GM18511 (cell line): ENCODE data around the gene SIRT5.

Source experiments
- ATAC-seq: cut with Tn5 transposase; IDR thresholded peaks from one replicate; pipeline ENCODE4 v1.9.1; 2021; ENCODE audit warnings: mild to moderate bottlenecking, moderate library complexity; ENCODE audit not compliant: unreplicated experiment

Gene SIRT5

GRCh38 chr6:13574571-13575376 is at the start of gene SIRT5:
SIRT5 (plus strand) TSS chr6:13574601; CDS start chr6:13584111, 9,510 bp downstream.
- ATAC-seq, result peak; percentile 84

DNA sequence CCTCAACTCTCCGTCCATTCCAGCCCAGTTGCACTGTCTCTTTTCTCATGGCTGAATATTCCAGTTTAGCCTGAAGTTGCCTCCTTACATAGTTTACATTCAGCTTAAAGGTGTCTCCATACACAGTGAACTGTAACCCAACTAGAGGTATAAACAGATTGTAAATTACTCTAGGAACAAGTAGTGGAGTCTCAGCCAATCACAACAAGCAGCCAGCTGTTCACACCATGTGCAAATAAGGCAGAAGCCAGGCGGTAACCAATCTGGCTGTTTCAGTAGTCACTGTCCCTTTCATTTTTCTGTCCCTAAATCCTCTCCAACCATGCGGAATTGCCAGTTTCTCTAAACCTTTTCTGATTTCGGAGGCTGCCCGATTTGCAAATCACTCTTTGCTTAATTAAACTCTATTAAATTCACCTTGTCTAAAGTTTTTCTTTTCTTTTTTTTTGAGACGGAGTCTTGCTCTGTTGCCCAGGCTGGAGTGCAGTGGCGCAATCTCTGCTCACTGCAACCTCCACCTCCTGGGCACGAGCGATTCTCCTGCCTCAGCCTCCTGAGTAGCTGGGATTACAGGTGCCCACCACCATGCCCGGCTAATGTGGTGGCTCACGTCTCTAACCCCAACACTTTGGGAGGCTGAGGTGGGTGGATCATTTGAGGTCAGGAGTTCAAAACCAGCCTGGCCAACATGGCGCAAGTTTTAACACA is 49.4 kb upstream of the SIRT5 start:
- no peak for ATAC-seq

- no peak for ATAC-seq
Observed at GRCh38 chr6:13526357-13526726, 48.1 kb upstream of the SIRT5 start.

DNA sequence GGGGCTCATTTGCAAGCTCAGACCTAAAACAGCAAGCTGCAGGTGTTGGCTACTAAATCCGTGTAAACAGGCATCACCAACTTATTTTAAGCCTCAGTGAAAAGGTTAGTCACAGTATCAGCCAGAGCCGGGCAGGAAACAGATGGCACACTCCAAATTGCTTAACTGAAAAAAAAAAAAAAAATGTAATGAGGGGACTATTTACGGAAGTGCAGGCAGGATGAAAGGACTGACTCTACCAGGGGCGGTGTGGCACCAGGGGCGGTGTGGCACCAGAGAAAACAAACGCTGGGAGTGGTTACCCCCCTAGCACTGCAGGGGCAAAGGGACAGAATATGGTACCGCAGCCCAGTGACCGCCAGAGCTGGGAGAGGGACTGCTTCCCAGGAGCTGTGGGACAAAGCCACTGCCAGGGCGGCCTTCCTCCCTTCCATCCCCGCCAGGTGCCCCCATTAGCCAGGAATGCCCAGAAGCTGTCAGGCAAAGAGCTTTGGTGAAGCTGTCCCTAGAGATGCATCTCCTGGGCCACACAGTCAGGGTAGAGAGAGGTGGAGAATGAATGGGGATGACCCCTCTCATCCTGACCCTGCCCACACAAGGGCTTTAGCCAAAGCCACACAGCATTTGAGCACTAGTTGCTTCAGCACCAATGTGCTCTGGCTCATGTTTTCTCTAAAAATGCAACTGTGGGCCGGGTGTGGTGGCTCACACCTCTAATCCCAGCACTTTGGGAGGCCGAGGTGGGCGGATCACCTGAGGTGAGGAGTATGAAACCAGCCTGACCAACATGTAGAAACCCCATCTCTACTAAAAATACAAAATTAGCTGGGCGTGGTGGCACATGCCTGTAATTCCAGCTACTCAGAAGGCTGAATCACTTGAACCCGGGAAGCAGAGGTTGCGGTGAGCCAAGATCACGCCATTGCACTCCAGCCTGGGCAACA is 47.4 kb upstream of the SIRT5 start:
- ATAC-seq, result peak; percentile 87

GRCh38 chr6:13527671-13528056 is 46.7 kb upstream of the SIRT5 start:
- ATAC-seq, result no peak

DNA sequence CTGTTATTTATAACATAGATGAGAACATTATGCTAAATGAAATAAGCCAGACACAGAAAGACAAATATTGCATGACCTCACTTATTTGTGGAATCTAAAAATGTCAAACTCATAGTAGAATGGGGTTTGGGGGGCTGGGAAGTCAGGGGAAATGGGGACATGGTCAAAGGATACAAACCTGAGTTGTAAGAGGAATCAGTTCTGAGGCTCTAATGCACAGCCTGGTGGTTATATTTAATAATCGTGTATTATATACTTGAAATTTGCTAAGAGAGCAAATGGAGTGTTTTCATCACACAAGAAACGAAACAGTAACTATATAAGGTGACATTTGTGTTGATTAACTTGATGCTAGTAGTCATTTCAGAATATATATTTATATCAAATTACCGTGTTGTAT is 46.2 kb upstream of the SIRT5 start:
- no peak for ATAC-seq

GRCh38 chr6:13528777-13529343 is 45.5 kb upstream of the SIRT5 start:
- no peak for ATAC-seq

DNA sequence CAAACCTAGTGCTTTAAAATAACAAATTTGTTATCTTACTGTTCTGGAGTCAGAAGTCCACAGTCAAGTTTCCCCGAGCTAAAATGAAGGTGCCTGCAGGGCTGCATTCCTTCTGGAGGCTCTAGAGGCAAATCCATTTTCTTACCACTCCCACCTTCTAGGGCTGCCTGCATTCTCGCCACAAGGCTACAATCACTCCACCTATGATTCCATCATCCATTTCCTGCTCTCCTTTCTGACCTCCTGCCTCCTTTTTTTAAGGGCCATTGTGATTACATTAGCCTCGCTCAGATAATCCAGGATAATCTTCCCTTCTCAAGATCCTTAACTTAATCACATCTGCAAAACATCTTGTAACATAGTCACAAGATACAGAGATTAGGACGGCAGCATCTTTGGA is 42.4 kb upstream of the SIRT5 start:
- no peak for ATAC-seq

- no peak for ATAC-seq
Observed at GRCh38 chr6:13534536-13534935, 39.9 kb upstream of the SIRT5 start.

- ATAC-seq, result no peak
Observed at GRCh38 chr6:13535306-13535705, 39.1 kb upstream of the SIRT5 start.

DNA sequence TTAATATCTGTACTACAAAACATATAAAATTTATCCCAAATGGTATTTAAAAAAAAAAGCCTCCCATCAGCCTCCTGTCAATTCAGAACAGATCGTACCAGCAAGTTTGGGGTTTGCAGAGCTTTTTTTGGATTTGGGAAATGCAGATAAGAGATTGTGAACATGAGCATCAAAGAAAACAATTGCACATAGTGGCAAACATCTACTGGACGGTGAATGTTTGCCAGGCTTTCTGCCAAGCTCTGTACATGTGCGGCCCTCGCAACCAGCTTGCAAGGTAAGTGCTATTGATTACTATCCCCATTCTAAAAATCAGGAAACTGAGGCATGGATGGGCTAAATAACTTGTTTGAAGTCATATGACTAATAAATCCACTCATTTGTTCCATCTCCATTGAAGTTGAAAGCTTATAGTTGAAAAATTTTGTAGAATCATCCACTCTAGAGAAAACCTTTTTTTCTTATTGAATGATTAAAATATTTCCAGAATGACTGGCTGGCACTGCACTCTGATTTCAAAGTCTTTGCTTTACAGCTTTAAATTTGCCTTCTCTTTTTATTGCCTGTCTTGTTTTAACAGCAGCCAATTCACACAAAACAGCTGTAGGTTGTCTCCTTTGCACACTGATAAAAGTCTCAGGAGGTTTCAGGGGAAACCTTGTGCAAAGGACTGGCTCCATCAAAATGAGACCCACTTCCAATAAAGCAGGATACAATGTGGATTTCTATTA is 37.4 kb upstream of the SIRT5 start:
- no peak for ATAC-seq

DNA sequence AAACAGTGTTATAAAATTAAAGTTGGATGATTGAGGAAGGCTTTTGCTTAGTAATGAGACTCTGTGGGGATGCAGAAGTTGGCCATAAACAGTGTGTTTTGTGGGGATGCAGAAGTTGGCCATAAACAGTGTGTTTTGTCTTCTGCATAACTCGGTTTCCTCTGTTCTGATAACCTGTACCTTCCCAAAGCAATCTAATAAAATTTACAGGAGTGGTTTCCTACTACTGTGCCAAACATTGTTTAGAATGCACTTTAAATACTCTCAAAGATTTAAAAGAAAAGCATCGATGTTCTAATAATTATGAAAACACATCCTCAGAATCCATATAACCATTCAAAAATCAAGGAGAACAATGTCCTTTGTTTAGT is 36.9 kb upstream of the SIRT5 start:
- ATAC-seq, result no peak

GRCh38 chr6:13538084-13538483 is 36.3 kb upstream of the SIRT5 start:
- no peak for ATAC-seq

GRCh38 chr6:13538600-13538999 is 35.8 kb upstream of the SIRT5 start:
- ATAC-seq, result no peak

- ATAC-seq, result no peak
Observed at GRCh38 chr6:13539572-13539971, 34.8 kb upstream of the SIRT5 start.

GRCh38 chr6:13541496-13541895 is 32.9 kb upstream of the SIRT5 start:
- no peak for ATAC-seq

DNA sequence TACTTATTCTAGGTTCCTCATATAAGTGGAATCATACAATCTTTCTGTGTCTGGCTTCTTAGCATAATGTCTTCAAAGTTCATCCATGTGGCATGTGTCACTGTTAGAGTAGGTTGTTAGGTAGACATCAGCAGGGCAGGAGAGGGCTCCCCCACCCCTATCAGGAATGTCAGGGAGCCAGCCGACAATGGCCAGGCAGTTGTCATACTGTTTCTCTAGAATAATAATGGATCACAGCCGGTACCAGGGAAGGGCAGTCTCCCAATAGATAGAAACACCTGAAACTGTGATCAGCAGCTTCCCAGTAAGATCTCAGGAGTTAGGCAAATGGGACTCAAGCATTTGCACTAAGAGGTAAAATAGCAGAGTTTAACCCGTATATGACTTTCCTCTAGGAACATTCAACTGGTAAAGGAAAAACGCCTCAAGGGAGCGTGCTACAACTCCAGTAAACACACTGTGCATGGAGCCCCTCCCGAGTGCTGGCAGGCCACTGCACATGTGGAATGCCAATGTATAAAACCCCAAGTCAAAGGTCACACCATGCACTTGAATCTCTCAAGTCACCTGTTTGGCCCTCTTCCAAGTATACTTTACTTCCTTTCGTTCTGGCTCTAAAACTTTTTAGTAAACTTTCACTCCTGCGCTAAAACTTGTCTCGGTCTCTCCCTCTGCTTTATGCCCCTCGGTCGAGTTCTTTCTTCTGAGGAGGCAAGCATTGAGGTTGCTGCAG is 29.8 kb upstream of the SIRT5 start:
- no peak for ATAC-seq

DNA sequence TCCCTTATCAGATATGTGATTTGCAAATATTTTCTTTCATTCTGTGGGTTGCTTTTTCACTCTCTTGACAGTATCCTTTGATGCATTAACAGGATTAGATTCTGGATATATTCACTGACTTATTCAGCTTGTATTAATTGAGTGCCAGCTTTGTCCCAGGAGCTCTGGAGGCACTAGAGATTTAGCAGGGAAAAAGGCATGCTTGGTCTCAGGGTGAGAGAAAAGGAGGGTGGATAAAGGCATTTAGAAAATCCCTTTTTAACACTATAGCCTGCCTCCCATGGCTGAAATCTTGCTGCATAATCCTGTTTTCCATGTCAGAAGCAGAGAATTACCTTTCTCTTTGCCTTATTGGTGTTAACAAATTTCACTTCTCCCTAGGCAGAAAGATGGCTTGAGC is 28.5 kb upstream of the SIRT5 start:
- no peak for ATAC-seq

DNA sequence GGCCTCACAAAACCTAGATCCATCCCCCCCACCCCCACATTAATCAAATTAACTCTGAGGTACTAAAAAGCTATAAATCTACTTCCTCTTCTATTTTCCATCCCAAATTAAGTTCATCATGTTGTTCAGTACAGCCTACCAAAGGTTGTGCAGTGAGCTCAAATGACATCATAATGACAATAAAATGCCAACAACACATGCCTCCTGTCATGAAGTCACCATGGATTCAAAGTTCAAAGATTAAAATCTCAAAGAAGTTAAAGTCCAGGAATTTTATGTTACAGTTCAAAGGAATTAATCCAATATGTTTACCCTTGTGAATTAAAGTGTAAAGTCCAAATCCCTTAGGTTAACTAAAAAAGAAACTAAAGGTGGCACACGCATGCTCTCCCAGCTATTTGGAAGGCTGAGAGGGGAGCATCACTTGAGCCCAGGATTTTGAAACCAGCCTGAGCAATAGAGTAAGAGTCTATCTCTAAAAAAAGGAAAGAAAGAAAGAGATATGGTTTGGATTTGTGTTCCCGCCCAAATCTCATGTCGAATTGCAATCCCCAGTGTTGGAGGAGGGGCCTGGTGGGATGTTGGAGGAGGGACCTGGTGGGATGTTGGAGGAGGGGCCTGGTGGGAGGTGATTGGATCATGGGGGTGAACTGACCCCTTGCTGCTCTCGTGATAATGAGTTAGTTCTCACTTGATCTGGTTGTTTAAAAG is 25.7 kb upstream of the SIRT5 start:
- ATAC-seq, result no peak
